Osteoblast (primary cell): ENCODE measurements around the gene ARL6IP6. TPM values are rescaled to one million over a fixed set of nuclear protein-coding genes. Genes with fewer than 3 reads are reported as not detected.
"Not testable (repeated sequence)": the region's sequence is repeated elsewhere in the genome, so short reads cannot be mapped to it uniquely, and the experiment has no call there.

ENCODE experiments used
- DNase-seq: peaks from one replicate; pipeline ENCODE4 v3.0.0; 2011; ENCODE audit warnings: low spot score, mixed read lengths; ENCODE audit not compliant: insufficient read length; ENCODE audit errors: missing footprints
- H2AFZ ChIP-seq: 2 replicates; pipeline ENCODE4 v1.6.0; 2011; ENCODE audit warnings: mild to moderate bottlenecking, low read length
- H3K27ac ChIP-seq: 2 replicates; pipeline ENCODE4 v1.5.1; 2011; ENCODE audit warnings: mild to moderate bottlenecking, low read depth, low read length, moderate library complexity
- H3K27me3 ChIP-seq: 2 replicates; pipeline ENCODE4 v1.6.0; 2012; ENCODE audit warnings: mild to moderate bottlenecking, control low read depth, inconsistent platforms, low read length, moderate library complexity; ENCODE audit not compliant: insufficient read depth
- H3K36me3 ChIP-seq: 2 replicates; pipeline ENCODE4 v1.5.1; 2011; ENCODE audit warnings: mild to moderate bottlenecking, low read length, control low read depth, moderate library complexity; ENCODE audit not compliant: insufficient read depth
- H3K4me1 ChIP-seq: 2 replicates; pipeline ENCODE4 v1.5.1; 2011; ENCODE audit warnings: mild to moderate bottlenecking, low read length, control low read depth, moderate library complexity; ENCODE audit not compliant: insufficient read depth
- H3K4me2 ChIP-seq: 2 replicates; pipeline ENCODE4 v1.6.0; 2011; ENCODE audit warnings: mild to moderate bottlenecking, low read length; ENCODE audit not compliant: insufficient read depth
- H3K4me3 ChIP-seq: fragments of 200-600 bp; sonication (generic); 3 replicates; pipeline ENCODE4 v1.5.1; 2012; ENCODE audit warnings: mild to moderate bottlenecking, low read length, inconsistent platforms; ENCODE audit not compliant: insufficient read depth
- H3K79me2 ChIP-seq: 2 replicates; pipeline ENCODE4 v1.6.0; 2012; ENCODE audit warnings: mild to moderate bottlenecking, low read length, control low read depth, inconsistent platforms; ENCODE audit not compliant: insufficient read depth
- H3K9me3 ChIP-seq: 2 replicates; pipeline ENCODE4 v1.5.1; 2011; ENCODE audit warnings: low read depth, low read length, control low read depth
- H4K20me1 ChIP-seq: 2 replicates; pipeline ENCODE4 v1.6.0; 2012; ENCODE audit warnings: mild to moderate bottlenecking, low read length, control low read depth; ENCODE audit not compliant: insufficient read depth
- CTCF ChIP-seq: IDR thresholded peaks from 2 replicates; pipeline ENCODE4 v1.5.1; 2011; ENCODE audit warnings: mild to moderate bottlenecking, low read depth, low read length, moderate library complexity; ENCODE audit errors: extremely low read depth
- total RNA-seq: library from RNA; depleted of rRNA; stranded (reverse); fragments of >200 nt; gene quantifications from 2 replicates; pipeline ENCODE4 v1.2.3, GENCODE V29; 2012

The ARL6IP6 gene
- total RNA-seq, 1 donor = 20.6 TPM

DNA sequence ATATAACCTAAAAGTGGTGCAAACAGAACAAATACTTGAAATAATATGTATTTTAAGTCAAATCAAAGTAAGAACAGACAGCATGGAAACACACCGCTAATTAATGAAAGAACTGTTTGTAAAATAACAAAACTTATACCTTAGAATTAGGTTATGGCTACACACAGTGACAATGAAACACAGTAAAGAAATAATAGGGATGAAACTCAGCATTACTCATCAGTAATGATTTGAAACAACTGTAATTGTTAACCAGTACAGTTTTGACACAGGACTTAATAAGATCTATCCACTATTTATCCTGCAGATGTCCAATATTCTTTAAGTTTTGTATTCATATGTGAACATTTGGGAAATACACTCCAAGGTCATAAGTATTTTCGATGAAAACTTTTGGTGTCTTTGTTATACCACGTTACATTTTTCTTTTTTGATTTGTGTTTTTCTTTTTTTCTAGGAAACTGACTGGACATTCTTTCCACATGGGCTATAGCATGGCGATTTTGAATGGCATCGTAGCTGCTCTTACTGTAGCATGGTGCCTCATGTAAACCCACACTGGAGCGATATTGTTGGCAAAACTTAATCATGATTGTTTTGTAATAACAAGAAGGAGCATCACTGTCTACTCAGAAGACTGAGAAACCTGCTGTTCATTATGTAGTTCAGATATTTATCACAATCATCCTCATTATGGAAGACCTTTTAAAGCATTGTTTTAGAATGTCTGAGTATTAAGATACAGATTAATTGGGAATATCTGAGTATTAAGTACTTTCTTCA, 41.1 kb downstream of the ARL6IP6 start:
- Histone ChIP-seq H3K27ac (no peak overlapping the region), H3K27me3 (no peaks in the 10 kb centered on the region), H3K4me1 (peaks cover 4% of the 10 kb centered on the region), H2AFZ (no peak overlapping the region), H3K4me3 (no peak overlapping the region), H3K79me2 (no peaks in the 10 kb centered on the region), H3K4me2 (no peak overlapping the region), H3K9me3 (no peaks in the 10 kb centered on the region), H4K20me1 (no peaks in the 10 kb centered on the region), H3K36me3 (peaks cover under 1% of the 10 kb centered on the region)
- TF ChIP-seq CTCF = no peak
- no peak for DNase-seq

- Histone ChIP-seq H3K27ac (no peak overlapping the region), H4K20me1 (no peaks in the 10 kb centered on the region), H3K79me2 (no peaks in the 10 kb centered on the region), H3K9me3 (no peaks in the 10 kb centered on the region), H3K4me1 (peaks cover 4% of the 10 kb centered on the region), H3K4me2 (no peak overlapping the region), H3K27me3 (no peaks in the 10 kb centered on the region), H3K4me3 (no peak overlapping the region), H2AFZ (no peak overlapping the region), H3K36me3 (no peaks in the 10 kb centered on the region)
- DNase-seq = no peak
- no peak for TF ChIP-seq CTCF
Observed at GRCh38 chr2:152761214-152761613, 42.8 kb downstream of the ARL6IP6 start.

DNA sequence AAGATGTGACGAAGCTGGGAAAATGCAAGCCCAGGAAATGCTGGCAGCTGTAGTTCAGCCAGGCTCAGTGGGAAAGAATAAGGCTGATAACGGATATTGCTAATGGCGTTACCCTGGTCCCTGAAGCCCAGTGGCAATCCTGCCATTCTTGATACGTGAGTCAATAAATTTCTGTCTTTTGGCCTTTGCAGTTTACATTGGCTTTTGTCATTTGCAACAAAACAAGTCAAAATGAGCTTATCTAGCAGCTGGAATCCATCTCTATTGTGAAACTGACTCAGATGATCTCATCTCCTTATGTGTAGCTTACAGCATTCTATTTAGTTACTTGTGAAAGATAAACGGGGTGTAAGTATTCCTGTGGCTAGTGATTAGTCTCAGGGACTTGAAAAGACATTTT, 43.8 kb downstream of the ARL6IP6 start:
- Histone ChIP-seq H3K4me1 (peaks cover 4% of the 10 kb centered on the region), H2AFZ (no peak overlapping the region), H3K27ac (peak overlapping the region; percentile 23)

GRCh38 chr2:152763208-152763607, 44.8 kb downstream of the ARL6IP6 start:
- not testable (repeated sequence) for H3K27ac ChIP-seq, H3K4me2 ChIP-seq, H4K20me1 ChIP-seq, H3K79me2 ChIP-seq, H2AFZ ChIP-seq, H3K4me3 ChIP-seq, H3K4me1 ChIP-seq, DNase-seq, H3K9me3 ChIP-seq, H3K36me3 ChIP-seq, H3K27me3 ChIP-seq

More for the DNA sequence above, 43.8 kb downstream of the ARL6IP6 start:
- Histone ChIP-seq H3K79me2 (no peaks in the 10 kb centered on the region), H3K4me3 (no peak overlapping the region), H3K36me3 (no peaks in the 10 kb centered on the region), H3K27me3 (no peaks in the 10 kb centered on the region), H3K4me2 (no peak overlapping the region), H3K9me3 (no peaks in the 10 kb centered on the region), H4K20me1 (no peaks in the 10 kb centered on the region)
- DNase-seq = no peak
- no peak for TF ChIP-seq CTCF
